HG03103 (cell line): Measurements from ENCODE around the gene CLPTM1.

Experiments used
- ATAC-seq: cut with Tn5 transposase; IDR thresholded peaks from one replicate; pipeline ENCODE4 v1.9.1; 2021; ENCODE audit warnings: low read depth; ENCODE audit not compliant: unreplicated experiment

CLPTM1 gene

GRCh38 chr19:45003485-45003884 is 48.3 kb downstream of the CLPTM1 start:
- ATAC-seq: no peak

- no peak for ATAC-seq
These were observed 50.6 kb downstream of the CLPTM1 start for GRCh38 chr19:45005787-45006186.

GRCh38 chr19:45008552-45008951 is 53.4 kb downstream of the CLPTM1 start:
- no peak for ATAC-seq

GRCh38 chr19:45009625-45010255 is 54.6 kb downstream of the CLPTM1 start:
- ATAC-seq: no peak

- ATAC-seq: no peak
These were observed 55.1 kb downstream of the CLPTM1 start for GRCh38 chr19:45010306-45010705.

- no peak for ATAC-seq
These were observed 56.8 kb downstream of the CLPTM1 start for GRCh38 chr19:45011959-45012358.

- peak; percentile 61 for ATAC-seq
These were observed 61.5 kb downstream of the CLPTM1 start for GRCh38 chr19:45016388-45017314.

- ATAC-seq: no peak
These were observed 64.0 kb downstream of the CLPTM1 start for GRCh38 chr19:45019187-45019586.

GRCh38 chr19:45020071-45020470 is 64.9 kb downstream of the CLPTM1 start:
- ATAC-seq: no peak

GRCh38 chr19:45021971-45022370 is 66.8 kb downstream of the CLPTM1 start:
- no peak for ATAC-seq

GRCh38 chr19:45023048-45023447 is 67.9 kb downstream of the CLPTM1 start:
- ATAC-seq: no peak

GRCh38 chr19:45025264-45025663 is 70.1 kb downstream of the CLPTM1 start:
- ATAC-seq: no peak

GRCh38 chr19:45027371-45027770 is 72.2 kb downstream of the CLPTM1 start:
- ATAC-seq: no peak

GRCh38 chr19:45030825-45031224 is 75.6 kb downstream of the CLPTM1 start:
- no peak for ATAC-seq

GRCh38 chr19:45032421-45032820 is 77.2 kb downstream of the CLPTM1 start:
- ATAC-seq: no peak

GRCh38 chr19:45035755-45036154 is 80.6 kb downstream of the CLPTM1 start:
- ATAC-seq: no peak

GRCh38 chr19:45037393-45038169 is 82.4 kb downstream of the CLPTM1 start:
- ATAC-seq: no peak

GRCh38 chr19:45038931-45039893 is 84.0 kb downstream of the CLPTM1 start, which contains the start of gene CLASRP:
Gene CLASRP, plus strand, starts transcription at chr19:45039045. Its CDS starts 1,168 bp downstream, at chr19:45040213.
- peak; percentile 76 for ATAC-seq

GRCh38 chr19:45040059-45040771 is 85.0 kb downstream of the CLPTM1 start:
- ATAC-seq: no peak
